Osteocyte (in vitro differentiated cells): ENCODE results near the gene BAG1. TPM values are rescaled to one million over a fixed set of nuclear protein-coding genes. Genes with fewer than 3 reads are reported as not detected.

Source experiments
- DNase-seq: peaks from one replicate; pipeline ENCODE4 v3.0.0; 2021; ENCODE audit warnings: mixed read lengths; ENCODE audit not compliant: unreplicated experiment; ENCODE audit errors: extremely low spot score
- H3K27ac Mint-ChIP-seq: one replicate; pipeline ENCODE4 v1.8.0; 2021; ENCODE audit warnings: mild to moderate bottlenecking, mixed read lengths; ENCODE audit not compliant: unreplicated experiment
- H3K27me3 Mint-ChIP-seq: one replicate; pipeline ENCODE4 v1.8.0; 2021; ENCODE audit warnings: mixed read lengths; ENCODE audit not compliant: unreplicated experiment
- H3K36me3 Mint-ChIP-seq: one replicate; pipeline ENCODE4 v1.8.0; 2021; ENCODE audit warnings: mixed read lengths; ENCODE audit not compliant: unreplicated experiment
- H3K4me1 Mint-ChIP-seq: one replicate; pipeline ENCODE4 v1.8.0; 2021; ENCODE audit warnings: mixed read lengths; ENCODE audit not compliant: unreplicated experiment
- H3K4me3 Mint-ChIP-seq: one replicate; pipeline ENCODE4 v1.8.0; 2021; ENCODE audit warnings: mild to moderate bottlenecking, moderate library complexity, mixed read lengths; ENCODE audit not compliant: unreplicated experiment
- H3K9me3 Mint-ChIP-seq: one replicate; pipeline ENCODE4 v1.8.0; 2021; ENCODE audit warnings: mixed read lengths; ENCODE audit not compliant: unreplicated experiment
- total RNA-seq: library from RNA; stranded (reverse); gene quantifications from 2 replicates; pipeline ENCODE4 v1.2.1, GENCODE V29; 2021
- TF ChIP-seq, protein P1 (sequence below): fragments of 200-600 bp; sonication (generic); IDR thresholded peaks from 2 replicates; pipeline ENCODE4 v1.5.0; 2021; ENCODE audit warnings: antibody characterized with exemption, mild to moderate bottlenecking, moderate library complexity

BAG1 gene
- total RNA-seq, 1 donor from 2014 or later: 73.9 TPM

- no peak for DNase-seq
- TF ChIP-seq, protein P1, sequence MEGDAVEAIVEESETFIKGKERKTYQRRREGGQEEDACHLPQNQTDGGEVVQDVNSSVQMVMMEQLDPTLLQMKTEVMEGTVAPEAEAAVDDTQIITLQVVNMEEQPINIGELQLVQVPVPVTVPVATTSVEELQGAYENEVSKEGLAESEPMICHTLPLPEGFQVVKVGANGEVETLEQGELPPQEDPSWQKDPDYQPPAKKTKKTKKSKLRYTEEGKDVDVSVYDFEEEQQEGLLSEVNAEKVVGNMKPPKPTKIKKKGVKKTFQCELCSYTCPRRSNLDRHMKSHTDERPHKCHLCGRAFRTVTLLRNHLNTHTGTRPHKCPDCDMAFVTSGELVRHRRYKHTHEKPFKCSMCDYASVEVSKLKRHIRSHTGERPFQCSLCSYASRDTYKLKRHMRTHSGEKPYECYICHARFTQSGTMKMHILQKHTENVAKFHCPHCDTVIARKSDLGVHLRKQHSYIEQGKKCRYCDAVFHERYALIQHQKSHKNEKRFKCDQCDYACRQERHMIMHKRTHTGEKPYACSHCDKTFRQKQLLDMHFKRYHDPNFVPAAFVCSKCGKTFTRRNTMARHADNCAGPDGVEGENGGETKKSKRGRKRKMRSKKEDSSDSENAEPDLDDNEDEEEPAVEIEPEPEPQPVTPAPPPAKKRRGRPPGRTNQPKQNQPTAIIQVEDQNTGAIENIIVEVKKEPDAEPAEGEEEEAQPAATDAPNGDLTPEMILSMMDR: no peak
- H3K27me3 Mint-ChIP-seq: peaks cover 11% of the 10 kb centered on the region
- no peaks in the 10 kb centered on the region for H3K4me1 Mint-ChIP-seq
- H3K36me3 Mint-ChIP-seq: no peaks in the 10 kb centered on the region
- H3K9me3 Mint-ChIP-seq: no peaks in the 10 kb centered on the region
- no peak overlapping the region for H3K4me3 Mint-ChIP-seq
- no peak overlapping the region for H3K27ac Mint-ChIP-seq
Observed at GRCh38 chr9:33241298-33241697, 23.2 kb downstream of the BAG1 start.

GRCh38 chr9:33239921-33240320, 24.6 kb downstream of the BAG1 start, which contains the start of gene SPINK4:
Gene SPINK4, plus strand, starts transcription at chr9:33240167. Its CDS starts 42 bp downstream, at chr9:33240209.
- peaks cover 11% of the 10 kb centered on the region for H3K27me3 Mint-ChIP-seq

GRCh38 chr9:33236571-33236970, 27.9 kb downstream of the BAG1 start:
- Mint-ChIP-seq H3K4me1 (peaks cover 12% of the 10 kb centered on the region), H3K4me3 (no peak overlapping the region), H3K27ac (no peak overlapping the region), H3K27me3 (peaks cover 10% of the 10 kb centered on the region), H3K36me3 (no peaks in the 10 kb centered on the region), H3K9me3 (no peaks in the 10 kb centered on the region)
- DNase-seq: no peak
- TF ChIP-seq, protein P1: no peak

More at GRCh38 chr9:33239921-33240320, 24.6 kb downstream of the BAG1 start, which contains the start of gene SPINK4:
- Mint-ChIP-seq H3K4me3 (no peak within 1 kb of the TSS), H3K4me1 (no peaks in the 10 kb centered on the region), H3K9me3 (no peaks in the 10 kb centered on the region), H3K36me3 (no peaks in the 10 kb centered on the region), H3K27ac (no peak within 1 kb of the TSS)
- TF ChIP-seq, protein P1: no peak
- DNase-seq: no peak

GRCh38 chr9:33234511-33235467, 29.7 kb downstream of the BAG1 start:
- Mint-ChIP-seq H3K36me3 (no peaks in the 10 kb centered on the region), H3K27me3 (peaks cover 3% of the 10 kb centered on the region), H3K4me3 (no peak overlapping the region), H3K4me1 (peaks cover 12% of the 10 kb centered on the region), H3K27ac (no peak overlapping the region), H3K9me3 (no peaks in the 10 kb centered on the region)
- no peak for DNase-seq
- TF ChIP-seq, protein P1: no peak

DNA sequence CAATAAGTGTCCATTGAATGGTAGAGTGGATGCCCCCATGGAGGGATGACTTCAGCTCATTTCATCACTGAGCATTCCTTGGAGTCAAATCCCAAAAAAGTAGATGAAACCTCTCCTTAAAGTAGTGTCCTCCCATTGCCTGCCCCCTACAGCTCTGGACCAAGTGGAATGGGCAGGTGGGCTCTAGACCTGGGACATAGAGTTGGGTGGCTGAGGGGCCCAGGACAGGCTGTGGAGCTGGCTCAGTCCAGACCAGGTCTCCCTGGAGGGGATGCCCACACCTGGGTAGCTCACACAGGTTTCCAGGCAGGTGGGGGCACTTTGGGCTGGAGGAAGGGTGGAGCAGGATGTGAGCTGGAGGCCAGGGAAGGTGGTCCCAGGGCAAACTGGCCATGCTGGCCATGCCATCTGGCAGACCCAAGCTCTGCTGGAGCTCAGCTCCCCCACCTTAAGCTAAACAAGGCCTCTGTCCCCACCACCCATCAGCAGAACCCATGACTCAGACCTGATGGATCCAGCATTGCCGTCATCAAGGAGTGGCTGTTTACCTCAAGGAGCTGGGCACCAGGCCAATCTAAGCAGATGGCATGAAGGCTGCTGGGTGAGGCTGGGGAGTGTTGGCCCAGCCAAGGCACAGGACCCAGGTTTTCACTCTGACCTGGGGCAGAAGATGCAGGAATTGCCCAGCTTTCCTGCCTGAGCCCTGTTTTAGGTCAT, 30.7 kb downstream of the BAG1 start:
- H3K9me3 Mint-ChIP-seq: no peaks in the 10 kb centered on the region
- TF ChIP-seq, protein P1: no peak
- H3K27ac Mint-ChIP-seq: no peak overlapping the region
- peaks cover 12% of the 10 kb centered on the region for H3K4me1 Mint-ChIP-seq
- no peaks in the 10 kb centered on the region for H3K36me3 Mint-ChIP-seq
- H3K4me3 Mint-ChIP-seq: no peak overlapping the region
- DNase-seq: no peak
- peaks cover 3% of the 10 kb centered on the region for H3K27me3 Mint-ChIP-seq
